ENCODE results near the gene ARID1B. TPM values are rescaled to one million over a fixed set of nuclear protein-coding genes. Genes with fewer than 3 reads are reported as not detected.

The ARID1B gene
- total RNA-seq, 1 donor from 2014 or later: 248 TPM

GRCh38 chr6:156859686-156860085 lies 82.5 kb downstream of the ARID1B start:
- no peaks in the 10 kb centered on the region for H3K27me3 Mint-ChIP-seq
- no peak for ATAC-seq (ENCODE audit: low read depth)
- peaks cover 89% of the 10 kb centered on the region for H3K4me1 Mint-ChIP-seq
- intact Hi-C loops (cut with micrococcal nuclease): no loop called here
- ChIA-PET CTCF (no interaction called here), POLR2A (no interaction called here)
- H3K4me3 Mint-ChIP-seq: no peak overlapping the region
- DNase-seq: no peak
- no peak overlapping the region for H3K27ac Mint-ChIP-seq
- no peaks in the 10 kb centered on the region for H3K9me3 Mint-ChIP-seq
- TF ChIP-seq, protein P1, sequence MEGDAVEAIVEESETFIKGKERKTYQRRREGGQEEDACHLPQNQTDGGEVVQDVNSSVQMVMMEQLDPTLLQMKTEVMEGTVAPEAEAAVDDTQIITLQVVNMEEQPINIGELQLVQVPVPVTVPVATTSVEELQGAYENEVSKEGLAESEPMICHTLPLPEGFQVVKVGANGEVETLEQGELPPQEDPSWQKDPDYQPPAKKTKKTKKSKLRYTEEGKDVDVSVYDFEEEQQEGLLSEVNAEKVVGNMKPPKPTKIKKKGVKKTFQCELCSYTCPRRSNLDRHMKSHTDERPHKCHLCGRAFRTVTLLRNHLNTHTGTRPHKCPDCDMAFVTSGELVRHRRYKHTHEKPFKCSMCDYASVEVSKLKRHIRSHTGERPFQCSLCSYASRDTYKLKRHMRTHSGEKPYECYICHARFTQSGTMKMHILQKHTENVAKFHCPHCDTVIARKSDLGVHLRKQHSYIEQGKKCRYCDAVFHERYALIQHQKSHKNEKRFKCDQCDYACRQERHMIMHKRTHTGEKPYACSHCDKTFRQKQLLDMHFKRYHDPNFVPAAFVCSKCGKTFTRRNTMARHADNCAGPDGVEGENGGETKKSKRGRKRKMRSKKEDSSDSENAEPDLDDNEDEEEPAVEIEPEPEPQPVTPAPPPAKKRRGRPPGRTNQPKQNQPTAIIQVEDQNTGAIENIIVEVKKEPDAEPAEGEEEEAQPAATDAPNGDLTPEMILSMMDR (IDR thresholded peaks at IDR 0.05): no peak
- H3K36me3 Mint-ChIP-seq (ENCODE audit: low read depth): peaks cover 10% of the 10 kb centered on the region

DNA sequence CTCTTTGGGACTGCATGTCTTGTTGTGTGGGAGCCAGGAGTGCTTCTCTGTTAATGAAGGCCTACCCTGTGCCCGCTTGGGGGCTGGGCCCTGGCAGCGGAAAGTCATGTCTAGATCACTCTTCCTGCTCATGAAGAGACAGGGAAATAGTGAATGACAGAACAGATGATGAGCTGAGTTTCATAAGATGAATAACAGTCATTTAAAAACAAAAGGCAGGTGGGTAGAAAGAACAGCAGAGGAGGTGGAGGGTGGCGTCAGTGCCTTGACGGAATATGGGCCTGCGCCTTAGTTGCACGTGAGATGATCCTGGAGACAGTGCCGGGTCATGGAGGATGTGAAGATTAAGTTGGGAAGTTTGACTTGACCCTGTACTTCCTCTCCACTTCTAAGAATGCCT lies 85.5 kb downstream of the ARID1B start:
- POLR2A ChIA-PET: no interaction called here
- TF ChIP-seq, protein P1 (IDR thresholded peaks at IDR 0.05): no peak
- CTCF ChIA-PET: no interaction called here
- Mint-ChIP-seq H3K4me1 (peaks cover 89% of the 10 kb centered on the region), H3K9me3 (no peaks in the 10 kb centered on the region), H3K27ac (no peak overlapping the region), H3K36me3 (ENCODE audit: low read depth) (peaks cover 12% of the 10 kb centered on the region), H3K4me3 (no peak overlapping the region), H3K27me3 (no peaks in the 10 kb centered on the region)
- DNase-seq (no peak), ATAC-seq (ENCODE audit: low read depth) (no peak)
- intact Hi-C loops (cut with micrococcal nuclease): no loop called here

GRCh38 chr6:156863504-156863903 lies 86.3 kb downstream of the ARID1B start:
- H3K4me1 Mint-ChIP-seq: peaks cover 91% of the 10 kb centered on the region
- DNase-seq: no peak
- ChIA-PET CTCF (no interaction called here), POLR2A (no interaction called here)
- no peaks in the 10 kb centered on the region for H3K9me3 Mint-ChIP-seq
- H3K36me3 Mint-ChIP-seq (ENCODE audit: low read depth): peaks cover 12% of the 10 kb centered on the region
- ATAC-seq (ENCODE audit: low read depth): no peak
- intact Hi-C loops (cut with micrococcal nuclease): no loop called here
- no peaks in the 10 kb centered on the region for H3K27me3 Mint-ChIP-seq
- TF ChIP-seq, protein P1 (IDR thresholded peaks at IDR 0.05): no peak
- no peak overlapping the region for H3K4me3 Mint-ChIP-seq
- H3K27ac Mint-ChIP-seq: no peak overlapping the region

- Mint-ChIP-seq H3K36me3 (ENCODE audit: low read depth) (peaks cover 12% of the 10 kb centered on the region), H3K4me1 (peaks cover 94% of the 10 kb centered on the region), H3K27ac (no peak overlapping the region), H3K9me3 (no peaks in the 10 kb centered on the region), H3K4me3 (no peak overlapping the region), H3K27me3 (no peaks in the 10 kb centered on the region)
- DNase-seq (no peak), ATAC-seq (ENCODE audit: low read depth) (no peak)
- ChIA-PET CTCF (no interaction called here), POLR2A (no interaction called here)
- intact Hi-C loops (cut with micrococcal nuclease): no loop called here
- TF ChIP-seq, protein P1 (IDR thresholded peaks at IDR 0.05): no peak
Measured at GRCh38 chr6:156864557-156864956, 87.4 kb downstream of the ARID1B start.

- CTCF ChIA-PET: no interaction called here
- DNase-seq (no peak), ATAC-seq (ENCODE audit: low read depth) (no peak)
- TF ChIP-seq, protein P1 (IDR thresholded peaks at IDR 0.05): no peak
- Mint-ChIP-seq H3K36me3 (ENCODE audit: low read depth) (peaks cover 13% of the 10 kb centered on the region), H3K4me3 (peak overlapping the region; percentile 67), H3K9me3 (no peaks in the 10 kb centered on the region), H3K27me3 (no peaks in the 10 kb centered on the region), H3K4me1 (peaks cover 92% of the 10 kb centered on the region), H3K27ac (peak overlapping the region; percentile 38)
- intact Hi-C loops (cut with micrococcal nuclease): no loop called here
- POLR2A ChIA-PET: no interaction called here
Measured at GRCh38 chr6:156865019-156865629, 87.9 kb downstream of the ARID1B start.
